ENCODE measurements around the gene PLSCR1. TPM values are rescaled to one million over a fixed set of nuclear protein-coding genes. Genes with fewer than 3 reads are reported as not detected.

The PLSCR1 gene
- total and polyA plus RNA-seq, 2 of the 4 experiments (the other 2 are of a cell fraction), result 5.6 to 13.2 TPM

- no peak for ATAC-seq (ENCODE audit: low read depth)
- H3K4ac ChIP-seq (ENCODE audit: low read depth, low read length), result no peak overlapping the region
- H3K79me1 ChIP-seq (ENCODE audit: low read depth in 1 of 2, low read length in 2 of 2), result no peaks in the 10 kb centered on the region
- no peak overlapping the region for H3K9ac ChIP-seq (ENCODE audit: low read depth, low read length)
- no peak for DNase-seq
- ChIA-PET CTCF (no interaction called here), POLR2A (ENCODE audit: unreplicated experiment) (no interaction called here)
- in situ Hi-C loops (cut with MboI; ENCODE audit: low sequenced_read_pairs), result no loop called here
- no peak overlapping the region for H2BK5ac ChIP-seq (ENCODE audit: low read depth, low read length, poor library complexity, severe bottlenecking)
- H2BK15ac ChIP-seq (ENCODE audit: low read depth, low read length), result no peak overlapping the region
- no peak overlapping the region for H2AK5ac ChIP-seq (ENCODE audit: low read depth, low read length)
- TF ChIP-seq USF2 (IDR thresholded peaks at IDR 0.05; ENCODE audit: low read depth, low read length), result no peak
- no peak for TF ChIP-seq POLR2A (IDR thresholded peaks at IDR 0.05; ENCODE audit: low read depth, low read length)
- TF ChIP-seq BHLHE40 (IDR thresholded peaks at IDR 0.05; ENCODE audit: low read depth, low read length), result no peak
- no peak for TF ChIP-seq ELK1 (IDR thresholded peaks at IDR 0.05; ENCODE audit: borderline replicate concordance, low read depth, low read length)
- TF ChIP-seq CEBPB (IDR thresholded peaks at IDR 0.05; ENCODE audit: low read depth, low read length), result no peak
- no peak for TF ChIP-seq MAZ (IDR thresholded peaks at IDR 0.05; ENCODE audit: borderline replicate concordance, low read depth, low read length)
- no peak for TF ChIP-seq RAD21 (IDR thresholded peaks at IDR 0.05; ENCODE audit: low read length)
- TF ChIP-seq SMC3 (IDR thresholded peaks at IDR 0.05; ENCODE audit: low read depth, low read length), result no peak
- no peak for TF ChIP-seq RCOR1 (IDR thresholded peaks at IDR 0.05; ENCODE audit: insufficient replicate concordance, low read length)
- TF ChIP-seq NFE2L2 (IDR thresholded peaks at IDR 0.05; ENCODE audit: low read depth, low read length), result no peak
- TF ChIP-seq MXI1 (IDR thresholded peaks at IDR 0.05; ENCODE audit: borderline replicate concordance, low read depth, low read length), result no peak
- TF ChIP-seq FOS (IDR thresholded peaks at IDR 0.05; ENCODE audit: low read depth, low read length), result no peak
- TF ChIP-seq CTCF (conservative IDR thresholded peaks at IDR 0.05; ENCODE audit: low read depth, low read length), result no peak
- TF ChIP-seq RFX5 (IDR thresholded peaks at IDR 0.05; ENCODE audit: low read depth, low read length), result no peak
- TF ChIP-seq MAFK (IDR thresholded peaks at IDR 0.05; ENCODE audit: low read depth, low read length), result no peak
- no peak for TF ChIP-seq CHD1 (IDR thresholded peaks at IDR 0.05; ENCODE audit: low read depth, low read length)
- no peak overlapping the region for H4K8ac ChIP-seq (ENCODE audit: low read depth in 2 of 2, low read length in 2 of 2)
- no peak overlapping the region for H4K91ac ChIP-seq (ENCODE audit: insufficient read depth, low read depth, low read length)
- H3K4me3 ChIP-seq (ENCODE audit: insufficient read depth, low read depth, low read length), result no peak overlapping the region
- no peaks in the 10 kb centered on the region; the same call in 1 of the 2 replicates for H3K36me3 ChIP-seq (ENCODE audit: control insufficient read depth, insufficient read depth, low read length)
- no peak overlapping the region for H2BK120ac ChIP-seq (ENCODE audit: low read depth, low read length)
- no peaks in the 10 kb centered on the region; the same call in 1 of the 2 replicates for H3K4me1 ChIP-seq (ENCODE audit: control insufficient read depth, insufficient read depth, low read length)
- H3K27me3 ChIP-seq (ENCODE audit: control insufficient read depth, insufficient read depth, low read length), result no peaks in the 10 kb centered on the region; the same call in 1 of the 2 replicates
- no peaks in the 10 kb centered on the region for H3K9me1 ChIP-seq (ENCODE audit: insufficient read depth, low read length)
- no peaks in the 10 kb centered on the region for H4K20me1 ChIP-seq (ENCODE audit: insufficient read depth, low read length)
- H4K5ac ChIP-seq (ENCODE audit: low read depth, low read length), result no peak overlapping the region
- H3K23ac ChIP-seq (ENCODE audit: low read depth, low read length), result no peak overlapping the region
- intact Hi-C loops (cut with micrococcal nuclease), result no loop called here
- no peak overlapping the region for H3K18ac ChIP-seq (ENCODE audit: low read depth, low read length)
- no peak overlapping the region for H2AK9ac ChIP-seq (replicated peaks; ENCODE audit: low read depth, low read length, poor library complexity)
- no peak overlapping the region for H3K14ac ChIP-seq (replicated peaks; ENCODE audit: low read depth, low read length)
- H3K27ac ChIP-seq (ENCODE audit: insufficient read depth, low read length), result no peak overlapping the region
- no peaks in the 10 kb centered on the region for H3K9me3 ChIP-seq (ENCODE audit: control insufficient read depth, insufficient read depth, low read length)
- H3K4me2 ChIP-seq (ENCODE audit: low read depth, low read length), result no peak overlapping the region
- WGBS, 2 experiments (ENCODE audit: extremely low coverage in 2 of 2, insufficient read length in 1 of 2), result no CpG with 5 or more reads among the region's 2 CpGs
- H2BK20ac ChIP-seq (ENCODE audit: low read depth, low read length), result no peak overlapping the region
- dilution Hi-C loops (cut with HindIII; ENCODE audit: low sequenced_read_pairs, unreplicated experiment), result no loop called here
- H3K56ac ChIP-seq (ENCODE audit: extremely low read depth, insufficient read depth, low read length), result no peak overlapping the region
- BruUV-seq (replicated peaks), result no TSS peak
- no peak overlapping the region for H2AFZ ChIP-seq (replicated peaks; ENCODE audit: low read length, poor library complexity)
Measured at GRCh38 chr3:146558781-146559180, 14.4 kb upstream of the PLSCR1 start.

Measured in IMR-90 (cell line).